Small intestine (tissue), 7 donors: Measurements from ENCODE around the gene ARFRP1. TPM values are rescaled to one million over a fixed set of nuclear protein-coding genes. Genes with fewer than 3 reads are reported as not detected.

ENCODE experiments used
- DNase-seq, 2 donors: peaks; one replicate each; pipeline versions ENCODE4 v3.0.0 to v3.0.0-alpha.2; 2013
- FAIRE-seq: peaks from 2 replicates; lab custom pipeline; 2012; peaks lifted over from hg19 to GRCh38; lab: Jason Lieb, UNC
- H3K27ac ChIP-seq, 3 donors: one replicate each; pipeline ENCODE4 v1.5.1; 2013; ENCODE audit warnings: low read length in 2 of 3, mild to moderate bottlenecking in 2 of 3, control low read depth in 1 of 3, inconsistent platforms in 1 of 3, low read depth in 1 of 3, moderate library complexity in 1 of 3
- H3K27me3 ChIP-seq, 3 donors: one replicate each; pipeline ENCODE4 v1.6.1; 2013; ENCODE audit warnings: low read length in 3 of 3, inconsistent platforms in 1 of 3; ENCODE audit not compliant: control insufficient read depth in 3 of 3, insufficient read depth in 3 of 3
- H3K36me3 ChIP-seq, 3 donors: one replicate each; pipeline ENCODE4 v1.6.1; 2013; ENCODE audit warnings: low read length in 3 of 3, inconsistent platforms in 1 of 3, low read depth in 1 of 3, mild to moderate bottlenecking in 1 of 3, moderate library complexity in 1 of 3; ENCODE audit not compliant: control insufficient read depth in 3 of 3, insufficient read depth in 2 of 3
- H3K4me1 ChIP-seq, 3 donors: one replicate each; pipeline ENCODE4 v1.6.1; 2013; ENCODE audit warnings: low read length in 2 of 3, inconsistent platforms in 1 of 3, low read depth in 1 of 3, mild to moderate bottlenecking in 1 of 3, moderate library complexity in 1 of 3; ENCODE audit not compliant: control insufficient read depth in 3 of 3, insufficient read depth in 2 of 3
- H3K4me3 ChIP-seq, 3 donors: one replicate each; pipeline ENCODE4 v1.5.1; 2013; ENCODE audit warnings: low read length in 3 of 3, control low read depth in 1 of 3, inconsistent platforms in 1 of 3, low read depth in 1 of 3, mild to moderate bottlenecking in 1 of 3, moderate library complexity in 1 of 3
- H3K9me3 ChIP-seq, 2 donors: one replicate each; pipeline ENCODE4 v1.6.1; 2013; ENCODE audit warnings: low read depth in 1 of 2, low read length in 1 of 2; ENCODE audit not compliant: control insufficient read depth in 2 of 2, insufficient read depth in 1 of 2
- WGBS, 3 donors: extraction: QIAGEN DNeasy Blood & Tissue Kit; methylation state at CpG; one replicate each; pipeline ENCODE4 v1.1.7; 2013; 5-methylcytosine and 5-hydroxymethylcytosine counted together
- polyA plus RNA-seq, 4 donors: library from polyadenylated mRNA; stranded (reverse) in 3 of 4; unstranded in 1 of 4; fragments of 200-250 nt in 3 of 4; fragments of 120-200 nt in 1 of 4; gene quantifications; one replicate each; pipeline versions ENCODE4 v1.2.1 to v1.2.3, GENCODE V29; 2013
- donor health status: healthy with polysubstance abuse.
- donor health status: control.
- donor health status: control.
- donor health status: Bipolar disorder and iron deficiency.
- donor health status: healthy.

Gene ARFRP1
- polyA plus RNA-seq, 4 donors = 21.5 to 78.6 (median 60.8) TPM

GRCh38 chr20:63750807-63751470 lies 43.2 kb upstream of the ARFRP1 start:
- no peaks in the 10 kb centered on the region for H3K9me3 ChIP-seq
- H3K27me3 ChIP-seq = peaks cover 0 to 3% (median 0%) of the 10 kb centered on the region in 3 donors
- H3K4me1 ChIP-seq = no peaks in the 10 kb centered on the region
- 56 to 66% (median 56%) methylated on average over 26 of the region's 26 CpGs for WGBS, 3 donors
- no peak overlapping the region for H3K4me3 ChIP-seq
- H3K36me3 ChIP-seq = peaks cover 0 to 9% (median 0%) of the 10 kb centered on the region in 3 donors
- DNase-seq (peak in 1 of 2 donors; percentile 33), FAIRE-seq (no peak)
- H3K27ac ChIP-seq = peak overlapping the region in 2 of 3 donors; percentile 34 to 55

GRCh38 chr20:63749597-63750508 lies 42.1 kb upstream of the ARFRP1 start:
- Histone ChIP-seq H3K9me3 (no peaks in the 10 kb centered on the region), H3K27ac (no peak overlapping the region), H3K36me3 (peaks cover 0 to 16% (median 0%) of the 10 kb centered on the region in 3 donors), H3K4me3 (no peak overlapping the region), H3K27me3 (peaks cover 0 to 3% (median 0%) of the 10 kb centered on the region in 3 donors), H3K4me1 (no peaks in the 10 kb centered on the region)
- FAIRE-seq (no peak), DNase-seq (no peak)
- 80 to 89% (median 87%) methylated on average over 16 of the region's 16 CpGs for WGBS, 3 donors

GRCh38 chr20:63748934-63749270 lies 41.1 kb upstream of the ARFRP1 start:
- peaks cover 0 to 23% (median 0%) of the 10 kb centered on the region in 3 donors for H3K36me3 ChIP-seq
- H3K27ac ChIP-seq = no peak overlapping the region
- FAIRE-seq (no peak), DNase-seq (no peak)
- WGBS, 3 donors = 89 to 92% (median 91%) methylated on average over 11 of the region's 11 CpGs
- H3K4me3 ChIP-seq = no peak overlapping the region
- no peaks in the 10 kb centered on the region for H3K4me1 ChIP-seq
- peaks cover 0 to under 1% (median 0%) of the 10 kb centered on the region in 3 donors for H3K27me3 ChIP-seq
- H3K9me3 ChIP-seq = no peaks in the 10 kb centered on the region

GRCh38 chr20:63748070-63748933 lies 40.5 kb upstream of the ARFRP1 start:
- DNase-seq (no peak), FAIRE-seq (no peak)
- H3K27ac ChIP-seq = no peak overlapping the region
- no peaks in the 10 kb centered on the region for H3K9me3 ChIP-seq
- 71 to 79% (median 72%) methylated on average over 19 to 20 of the region's 20 CpGs for WGBS, 3 donors
- no peak overlapping the region for H3K4me3 ChIP-seq
- H3K4me1 ChIP-seq = no peaks in the 10 kb centered on the region
- H3K36me3 ChIP-seq = peaks cover 0 to 27% (median 0%) of the 10 kb centered on the region in 3 donors
- no peaks in the 10 kb centered on the region for H3K27me3 ChIP-seq

- Histone ChIP-seq H3K27me3 (no peaks in the 10 kb centered on the region), H3K4me1 (no peaks in the 10 kb centered on the region), H3K27ac (no peak overlapping the region), H3K36me3 (peaks cover 0 to 33% (median 0%) of the 10 kb centered on the region in 3 donors), H3K9me3 (no peaks in the 10 kb centered on the region), H3K4me3 (no peak overlapping the region)
- 57 to 75% (median 63%) methylated on average over 13 of the region's 13 CpGs for WGBS, 3 donors
- FAIRE-seq = no peak
- no peak for DNase-seq
Observed at GRCh38 chr20:63747622-63748069, 39.9 kb upstream of the ARFRP1 start.

- Histone ChIP-seq H3K27ac (no peak overlapping the region), H3K36me3 (peaks cover 0 to 42% (median 0%) of the 10 kb centered on the region in 3 donors), H3K4me1 (peaks cover 0 to 4% (median 0%) of the 10 kb centered on the region in 3 donors), H3K27me3 (no peaks in the 10 kb centered on the region), H3K4me3 (no peak overlapping the region), H3K9me3 (no peaks in the 10 kb centered on the region)
- FAIRE-seq = no peak
- WGBS, 3 donors = 92 to 94% (median 93%) methylated on average over 32 to 47 of the region's 47 CpGs
- no peak for DNase-seq
Observed at GRCh38 chr20:63746751-63747315, 39.1 kb upstream of the ARFRP1 start.

GRCh38 chr20:63745961-63746731 lies 38.4 kb upstream of the ARFRP1 start:
- peaks cover 0 to 11% (median 0%) of the 10 kb centered on the region in 3 donors for H3K4me1 ChIP-seq
- no peak overlapping the region for H3K4me3 ChIP-seq
- no peak for FAIRE-seq
- no peak overlapping the region for H3K27ac ChIP-seq
- peaks cover 0 to 48% (median 0%) of the 10 kb centered on the region in 3 donors for H3K36me3 ChIP-seq
- no peaks in the 10 kb centered on the region for H3K27me3 ChIP-seq
- WGBS, 3 donors = 74 to 88% (median 80%) methylated on average over 24 to 26 of the region's 26 CpGs
- H3K9me3 ChIP-seq = no peaks in the 10 kb centered on the region
- no peak for DNase-seq
